Stomach (tissue), 4 donors: Measurements from ENCODE around the gene MRPS18A.

ENCODE experiments used
- CTCF ChIP-seq, 7 experiments: fragments of 450-650 bp in 4 of 7; fragments of 200-600 bp in 3 of 7; sonication (generic) in 3 of 7; IDR thresholded peaks; one replicate each; pipeline ENCODE4 v1.5.1; 2016 to 2019; ENCODE audit warnings: antibody characterized with exemption in 7 of 7, control low read depth in 2 of 7, mild to moderate bottlenecking in 1 of 7
- POLR2A ChIP-seq, 4 donors: fragments of 450-650 bp; IDR thresholded peaks; one replicate each; pipeline ENCODE4 v1.6.1; 2016; ENCODE audit warnings: antibody characterized with exemption in 4 of 4, control low read depth in 2 of 4, mild to moderate bottlenecking in 1 of 4, moderate library complexity in 1 of 4
- POLR2AphosphoS5 ChIP-seq, 3 donors: sonication (generic); formaldehyde crosslinking; IDR thresholded peaks; one replicate each; pipeline ENCODE4 v1.6.1; 2016; ENCODE audit warnings: antibody characterized with exemption in 3 of 3

DNA sequence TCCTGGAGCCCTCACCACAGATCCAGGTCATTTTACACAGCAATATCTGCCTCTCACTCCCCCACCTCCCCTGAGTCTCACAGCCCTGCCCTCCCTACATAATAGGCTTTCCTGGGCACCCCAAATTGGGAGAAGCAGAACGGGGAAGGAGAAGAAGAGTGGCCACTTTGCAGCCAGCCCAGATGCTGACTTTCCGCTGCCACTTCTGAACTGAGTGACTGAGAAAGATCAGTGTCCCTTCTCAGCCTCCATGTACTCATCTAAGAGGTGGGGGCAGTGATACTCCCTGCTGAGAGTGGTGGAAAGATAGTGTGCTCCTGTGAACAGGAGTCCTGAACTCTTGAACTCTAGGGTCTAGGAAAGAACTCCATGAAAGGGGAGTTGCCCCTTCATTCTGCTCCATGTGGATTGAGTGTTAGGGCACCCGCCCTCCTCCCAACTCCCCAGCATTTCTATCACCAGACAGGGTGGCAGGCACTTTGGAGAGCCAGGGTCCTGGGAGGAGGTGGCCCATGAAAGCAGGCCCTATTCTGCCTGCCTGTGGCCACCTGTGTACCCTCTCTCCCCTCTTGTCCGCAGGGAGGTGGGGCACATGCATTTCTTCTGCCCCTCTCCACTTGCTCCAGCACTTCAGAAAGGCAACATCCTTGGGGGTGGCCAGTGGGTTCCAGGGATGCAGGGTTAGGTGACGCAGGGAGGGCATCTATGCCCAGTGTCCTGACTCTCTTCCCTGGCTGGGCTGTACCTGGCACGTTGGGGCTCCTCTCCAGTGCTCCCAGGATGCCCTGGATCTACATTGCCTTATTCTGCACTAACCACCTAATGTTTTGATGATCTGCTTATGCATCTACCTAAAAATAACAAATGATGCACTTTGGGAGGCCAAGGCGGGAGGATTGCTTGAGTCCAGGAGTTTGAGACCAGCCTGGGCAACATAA is 38.3 kb upstream of the MRPS18A start:
- TF ChIP-seq CTCF (IDR thresholded peaks at IDR 0.05) (no peak), POLR2A (IDR thresholded peaks at IDR 0.05) (no peak), POLR2AphosphoS5 (IDR thresholded peaks at IDR 0.05) (no peak)
